Measurements from ENCODE around the gene CWC27.

- TF ChIP-seq CTCF (IDR thresholded peaks at IDR 0.05; ENCODE audit: borderline replicate concordance, extremely low read depth, low read length, poor library complexity, severe bottlenecking) (no peak), EZH2 (IDR thresholded peaks at IDR 0.05; ENCODE audit: borderline replicate concordance, low read depth, low read length, severe bottlenecking) (no peak)
Observed at GRCh38 chr5:64838376-64838775, 69.6 kb downstream of the CWC27 start.

All from DND-41 (cell line).